Testis (tissue), 3 donors: ENCODE data around the gene GRK3. TPM values are rescaled to one million over a fixed set of nuclear protein-coding genes. Genes with fewer than 3 reads are reported as not detected.

ENCODE experiments used
- DNase-seq: peaks from one replicate; pipeline ENCODE4 v3.0.0-alpha.2; 2019
- H3K27ac ChIP-seq, 2 donors: fragments of 200-600 bp; sonication (generic); one replicate each; pipeline ENCODE4 v1.5.1; 2019
- H3K27me3 ChIP-seq: fragments of 200-600 bp; sonication (generic); one replicate; pipeline ENCODE4 v1.5.1; 2019
- H3K36me3 ChIP-seq: fragments of 200-600 bp; sonication (generic); one replicate; pipeline ENCODE4 v1.5.1; 2017; ENCODE audit warnings: low read depth; ENCODE audit errors: missing control alignments
- H3K4me1 ChIP-seq: fragments of 200-600 bp; sonication (generic); one replicate; pipeline ENCODE4 v1.5.1; 2019
- H3K4me3 ChIP-seq, 2 donors: fragments of 200-600 bp; sonication (generic); one replicate each; pipeline ENCODE4 v1.5.1; 2017 to 2019
- H3K9me3 ChIP-seq: fragments of 200-600 bp; sonication (generic); one replicate; pipeline ENCODE4 v1.5.1; 2017
- POLR2A ChIP-seq: fragments of 450-650 bp; IDR thresholded peaks from one replicate; pipeline ENCODE4 v1.6.1; 2017; ENCODE audit warnings: antibody characterized with exemption, mild to moderate bottlenecking, moderate library complexity
- WGBS, 2 donors: methylation state at CpG; one replicate each; pipeline ENCODE4 v1.1.5; 2018; 5-methylcytosine and 5-hydroxymethylcytosine counted together
- intact Hi-C: fragments of 100-400 bp; cut with DNase I; formaldehyde crosslinking; loops from one replicate; pipeline ENCODE4 v1.15.1; 2023; ENCODE audit warnings: low total_unique reads
- polyA plus RNA-seq: library from polyadenylated mRNA; stranded (reverse); fragments of 350-450 nt; fragmentation: Illumina TruSeq; extraction: RNeasy Lipid Tissue Mini Kit (QIAGEN cat#74804); gene quantifications from one replicate; pipeline ENCODE4 v1.2.3, GENCODE V29; 2014; ENCODE audit warnings: low read depth, low replicate concordance; ENCODE audit not compliant: insufficient read depth
- total RNA-seq, 2 donors: library from RNA; depleted of rRNA; stranded (reverse); fragments of >200 nt; gene quantifications; one replicate each; pipeline ENCODE4 v1.2.3, GENCODE V29; 2016
- TF ChIP-seq, protein P1 (sequence below), 3 experiments: fragments of 450-650 bp in 2 of 3; fragments of 200-600 bp in 1 of 3; sonication (generic) in 1 of 3; IDR thresholded peaks; one replicate each; pipeline ENCODE4 v1.5.1; 2016 to 2019; ENCODE audit warnings: antibody characterized with exemption in 3 of 3, mild to moderate bottlenecking in 2 of 3, moderate library complexity in 1 of 3

Gene GRK3
- total and polyA plus RNA-seq, 3 donors from 2014 or later, result 10.9 to 46.0 (median 12.8) TPM

DNA sequence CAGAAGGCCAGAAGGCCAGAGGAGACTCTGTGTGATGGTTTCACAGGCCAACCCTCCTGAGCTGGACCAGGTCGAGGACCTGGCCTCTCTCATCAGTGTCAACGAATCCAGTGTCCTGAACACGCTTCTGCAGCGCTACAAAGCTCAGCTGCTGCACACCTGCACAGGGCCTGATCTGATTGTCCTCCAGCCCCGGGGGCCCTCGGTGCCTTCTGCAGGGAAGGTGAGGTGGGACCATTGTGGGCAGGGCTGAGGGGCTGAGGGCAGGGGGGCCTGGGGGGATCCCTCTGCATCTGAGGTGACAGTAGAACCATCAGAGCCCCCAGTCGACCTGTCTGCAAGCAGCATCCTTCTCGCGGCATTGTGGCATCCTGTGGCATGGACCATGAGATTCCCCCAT is 207.8 kb downstream of the GRK3 start:
- no peaks in the 10 kb centered on the region for H3K27me3 ChIP-seq
- TF ChIP-seq, protein P1, sequence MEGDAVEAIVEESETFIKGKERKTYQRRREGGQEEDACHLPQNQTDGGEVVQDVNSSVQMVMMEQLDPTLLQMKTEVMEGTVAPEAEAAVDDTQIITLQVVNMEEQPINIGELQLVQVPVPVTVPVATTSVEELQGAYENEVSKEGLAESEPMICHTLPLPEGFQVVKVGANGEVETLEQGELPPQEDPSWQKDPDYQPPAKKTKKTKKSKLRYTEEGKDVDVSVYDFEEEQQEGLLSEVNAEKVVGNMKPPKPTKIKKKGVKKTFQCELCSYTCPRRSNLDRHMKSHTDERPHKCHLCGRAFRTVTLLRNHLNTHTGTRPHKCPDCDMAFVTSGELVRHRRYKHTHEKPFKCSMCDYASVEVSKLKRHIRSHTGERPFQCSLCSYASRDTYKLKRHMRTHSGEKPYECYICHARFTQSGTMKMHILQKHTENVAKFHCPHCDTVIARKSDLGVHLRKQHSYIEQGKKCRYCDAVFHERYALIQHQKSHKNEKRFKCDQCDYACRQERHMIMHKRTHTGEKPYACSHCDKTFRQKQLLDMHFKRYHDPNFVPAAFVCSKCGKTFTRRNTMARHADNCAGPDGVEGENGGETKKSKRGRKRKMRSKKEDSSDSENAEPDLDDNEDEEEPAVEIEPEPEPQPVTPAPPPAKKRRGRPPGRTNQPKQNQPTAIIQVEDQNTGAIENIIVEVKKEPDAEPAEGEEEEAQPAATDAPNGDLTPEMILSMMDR (IDR thresholded peaks at IDR 0.05), result no peak
- no peak for TF ChIP-seq POLR2A
- no peaks in the 10 kb centered on the region for H3K36me3 ChIP-seq
- WGBS, 2 donors, result 67 to 72% methylated on average over 8 to 9 of the region's 9 CpGs
- DNase-seq, result no peak
- no peaks in the 10 kb centered on the region for H3K9me3 ChIP-seq
- H3K27ac ChIP-seq, result no peak overlapping the region
- no peak overlapping the region for H3K4me3 ChIP-seq
- intact Hi-C loops, result loop anchor here (5.0 kb wide), 1 partner anchor 310 kb away; no protein-coding TSS in a partner anchor
- H3K4me1 ChIP-seq, result no peaks in the 10 kb centered on the region

GRCh38 chr22:25774575-25775026 is 210.1 kb downstream of the GRK3 start:
- Histone ChIP-seq H3K27me3 (no peaks in the 10 kb centered on the region), H3K9me3 (no peaks in the 10 kb centered on the region), H3K4me3 (no peak overlapping the region), H3K27ac (no peak overlapping the region), H3K36me3 (no peaks in the 10 kb centered on the region), H3K4me1 (no peaks in the 10 kb centered on the region)
- no peak for DNase-seq
- 59 to 68% methylated on average over 4 to 12 of the region's 12 CpGs for WGBS, 2 donors
- TF ChIP-seq POLR2A, result no peak
- TF ChIP-seq, protein P1 (IDR thresholded peaks at IDR 0.05), result peak; percentile 23 to 54 (median 44)
- intact Hi-C loops, result loop anchor here (5.0 kb wide), 1 partner anchor 312 kb away; no protein-coding TSS in a partner anchor

- TF ChIP-seq, protein P1 (IDR thresholded peaks at IDR 0.05), result no peak
- TF ChIP-seq POLR2A, result no peak
- Histone ChIP-seq H3K27ac (no peak overlapping the region), H3K9me3 (no peaks in the 10 kb centered on the region), H3K4me3 (no peak overlapping the region), H3K27me3 (no peaks in the 10 kb centered on the region), H3K36me3 (no peaks in the 10 kb centered on the region), H3K4me1 (no peaks in the 10 kb centered on the region)
- intact Hi-C loops, result no loop called here
- DNase-seq, result no peak
- 60 to 65% methylated on average over 8 of the region's 8 CpGs for WGBS, 2 donors
Measured at GRCh38 chr22:25775531-25775930, 211.1 kb downstream of the GRK3 start.

DNA sequence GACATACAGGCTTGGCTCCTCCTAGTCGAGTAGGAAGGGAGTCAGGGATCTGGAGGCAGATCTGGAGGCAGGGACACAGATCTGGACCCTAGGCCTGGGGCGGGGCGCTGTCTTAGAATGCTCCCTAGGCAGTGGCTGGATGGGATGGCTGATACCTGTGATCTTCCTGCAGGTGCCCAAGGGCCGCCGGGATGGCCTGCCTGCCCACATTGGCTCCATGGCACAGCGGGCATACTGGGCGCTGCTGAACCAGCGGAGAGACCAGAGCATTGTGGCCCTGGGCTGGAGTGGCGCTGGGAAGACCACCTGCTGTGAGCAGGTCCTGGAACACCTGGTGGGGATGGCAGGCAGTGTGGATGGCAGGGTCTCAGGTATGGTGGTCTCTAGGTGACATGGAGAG is 212.9 kb downstream of the GRK3 start:
- H3K27me3 ChIP-seq, result no peaks in the 10 kb centered on the region
- H3K4me1 ChIP-seq, result no peaks in the 10 kb centered on the region
- no peak for TF ChIP-seq POLR2A
- TF ChIP-seq, protein P1 (IDR thresholded peaks at IDR 0.05), result no peak
- intact Hi-C loops, result no loop called here
- WGBS, 2 donors, result 55 to 78% methylated on average over 3 to 7 of the region's 9 CpGs
- H3K27ac ChIP-seq, result no peak overlapping the region
- H3K9me3 ChIP-seq, result no peaks in the 10 kb centered on the region
- no peak for DNase-seq
- H3K4me3 ChIP-seq, result no peak overlapping the region
- no peaks in the 10 kb centered on the region for H3K36me3 ChIP-seq

DNA sequence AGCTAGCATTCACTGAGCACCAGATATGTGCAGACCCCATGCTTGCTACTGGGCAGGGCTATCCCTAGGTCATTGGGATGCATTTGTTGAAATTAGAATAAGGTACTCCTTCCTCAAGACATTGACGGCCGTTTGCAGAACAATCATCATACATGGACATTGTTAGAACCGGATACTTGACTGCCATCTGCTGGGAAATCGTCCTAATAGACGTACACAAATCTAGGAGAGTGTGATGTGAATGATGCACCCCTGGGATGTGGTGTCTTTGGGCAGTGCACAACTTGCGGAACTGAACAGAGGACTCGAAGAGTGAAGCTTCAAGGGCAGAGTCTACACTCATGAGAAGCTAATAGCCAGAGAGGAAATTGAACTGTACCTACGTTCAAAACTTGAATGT is 213.4 kb downstream of the GRK3 start:
- 47 to 63% methylated on average over 8 of the region's 8 CpGs for WGBS, 2 donors
- Histone ChIP-seq H3K4me3 (no peak overlapping the region), H3K27ac (no peak overlapping the region), H3K36me3 (no peaks in the 10 kb centered on the region), H3K9me3 (no peaks in the 10 kb centered on the region), H3K27me3 (no peaks in the 10 kb centered on the region), H3K4me1 (no peaks in the 10 kb centered on the region)
- intact Hi-C loops, result no loop called here
- DNase-seq, result peak; percentile 35
- TF ChIP-seq, protein P1 (IDR thresholded peaks at IDR 0.05), result no peak
- no peak for TF ChIP-seq POLR2A
